ENCODE data around the gene UBR1.
"Not testable (repeated sequence)": the region's sequence is repeated elsewhere in the genome, so short reads cannot be mapped to it uniquely, and the experiment has no call there.

The UBR1 gene

DNA sequence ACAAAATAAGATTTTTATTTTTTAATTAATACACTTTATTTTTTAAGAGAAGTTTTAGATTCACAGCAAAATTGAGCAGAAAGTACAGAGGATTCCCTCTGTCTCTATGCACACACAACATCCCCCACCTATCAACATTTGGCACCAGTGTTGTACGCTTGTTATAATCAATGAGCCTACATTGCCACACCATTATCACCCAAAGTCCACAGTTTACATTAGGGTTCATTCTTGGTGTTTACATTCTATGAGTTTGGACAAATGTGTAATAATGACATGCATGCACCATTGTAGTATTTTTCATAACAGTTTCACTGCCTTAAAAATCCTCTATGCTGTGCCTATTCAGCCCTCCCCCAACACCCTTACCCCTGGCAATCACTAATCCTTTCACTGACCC is 134.0 kb downstream of the UBR1 start:
- ChIA-PET CTCF (interaction anchor here (1.3 kb wide), 1 partner anchor 233 kb away, joined by 3 read pairs; no protein-coding TSS in a partner anchor), POLR2A (no interaction called here)
- TF ChIP-seq CTCF (IDR thresholded peaks at IDR 0.05; ENCODE audit: control extremely low read depth, extremely low read depth, low read depth, missing control alignments): no peak
- no peak for DNase-seq (ENCODE audit: extremely low spot score)

GRCh38 chr15:42964476-42964875 is 141.4 kb downstream of the UBR1 start:
- POLR2A ChIA-PET: no interaction called here
- DNase-seq (ENCODE audit: extremely low spot score): no peak
- CTCF ChIA-PET: no interaction called here
- no peak for TF ChIP-seq CTCF (IDR thresholded peaks at IDR 0.05; ENCODE audit: control extremely low read depth, extremely low read depth, low read depth, missing control alignments)

DNA sequence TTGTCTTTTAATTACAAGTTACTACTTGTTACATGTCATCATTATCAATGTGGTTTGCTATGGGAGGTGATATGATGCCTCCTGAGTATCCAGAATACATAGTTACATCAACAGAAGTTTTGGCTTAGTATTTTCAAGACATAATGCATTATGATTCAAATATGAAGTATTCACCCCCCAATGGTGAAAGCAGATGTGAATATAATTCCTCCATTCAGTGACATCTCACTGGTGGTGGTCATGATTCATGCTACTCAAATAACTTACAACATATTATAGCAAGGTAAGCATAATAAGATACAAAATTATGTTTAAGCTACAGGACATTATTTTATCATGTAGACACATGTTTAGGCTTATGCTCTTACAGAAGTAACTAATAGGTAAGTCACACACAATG is 150.3 kb downstream of the UBR1 start:
- TF ChIP-seq CTCF (IDR thresholded peaks at IDR 0.05; ENCODE audit: control extremely low read depth, extremely low read depth, low read depth, missing control alignments): no peak
- DNase-seq (ENCODE audit: extremely low spot score): no peak
- POLR2A ChIA-PET: no interaction called here
- CTCF ChIA-PET: no interaction called here

- CTCF ChIA-PET: interaction anchor here (1.1 kb wide), 1 partner anchor 28 kb away, joined by 3 read pairs; no protein-coding TSS in a partner anchor
- POLR2A ChIA-PET: no interaction called here
- no peak for DNase-seq (ENCODE audit: extremely low spot score)
- TF ChIP-seq CTCF (IDR thresholded peaks at IDR 0.05; ENCODE audit: control extremely low read depth, extremely low read depth, low read depth, missing control alignments): no peak
These were observed 151.5 kb downstream of the UBR1 start for GRCh38 chr15:42954291-42954690.

DNA sequence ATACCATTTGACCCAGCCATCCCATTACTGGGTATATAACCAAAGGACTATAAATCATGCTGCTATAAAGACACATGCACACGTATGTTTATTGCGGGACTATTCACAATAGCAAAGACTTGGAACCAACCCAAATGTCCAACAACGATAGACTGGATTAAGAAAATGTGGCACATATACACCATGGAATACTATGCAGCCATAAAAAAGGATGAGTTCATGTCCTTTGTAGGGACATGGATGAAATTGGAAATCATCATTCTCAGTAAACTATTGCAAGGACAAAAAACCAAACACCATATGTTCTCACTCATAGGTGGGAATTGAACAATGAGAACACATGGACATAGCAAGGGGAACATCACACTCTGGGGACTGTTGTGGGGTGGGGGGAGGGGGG is 156.9 kb downstream of the UBR1 start:
- POLR2A ChIA-PET; CTCF ChIA-PET; DNase-seq (ENCODE audit: extremely low spot score): not testable (repeated sequence)

DNA sequence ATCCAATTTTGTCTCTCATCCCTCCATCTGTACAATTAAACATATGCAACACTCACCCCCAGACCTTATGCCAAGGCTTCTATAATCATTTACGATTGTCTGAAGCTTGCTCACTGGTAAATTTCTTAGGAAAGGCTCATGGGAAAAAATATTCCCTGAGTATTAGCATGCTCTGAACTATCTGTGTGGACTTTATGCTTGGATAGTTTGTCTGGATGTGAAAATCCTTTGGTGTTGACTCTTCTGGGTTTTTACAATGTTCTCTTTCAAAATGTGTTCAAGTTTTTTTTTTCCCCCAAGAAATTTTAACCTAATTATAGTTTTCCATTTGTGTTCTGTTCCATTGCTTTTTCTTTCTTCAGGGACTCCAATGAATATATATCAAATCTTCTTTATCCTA is 165.3 kb downstream of the UBR1 start:
- DNase-seq (ENCODE audit: extremely low spot score): no peak
- ChIA-PET CTCF (interaction anchor here (1.4 to 2.1 kb wide), 2 partner anchors 14 to 344 kb away, joined by 3 to 10 read pairs; no protein-coding TSS in a partner anchor), POLR2A (no interaction called here)
- no peak for TF ChIP-seq CTCF (IDR thresholded peaks at IDR 0.05; ENCODE audit: control extremely low read depth, extremely low read depth, low read depth, missing control alignments)

DNA sequence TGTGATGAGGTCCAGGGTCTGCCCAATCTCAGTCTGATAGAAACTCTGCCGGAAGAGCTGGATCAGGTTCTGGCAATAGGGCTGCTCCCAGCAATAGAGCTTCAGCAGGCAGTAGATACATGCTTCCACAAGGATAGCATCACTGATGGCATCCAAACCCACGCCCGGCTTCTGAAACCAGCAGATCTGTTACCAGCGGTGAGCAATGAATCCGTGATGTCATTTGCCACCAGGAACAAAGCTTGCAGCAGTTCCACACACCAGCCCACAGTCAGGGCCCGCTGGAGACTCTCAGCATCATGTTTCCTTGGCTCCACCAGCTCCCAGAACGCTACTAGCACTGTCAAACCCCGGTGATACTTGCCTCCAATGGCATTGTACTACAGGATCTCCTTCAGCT is 166.0 kb downstream of the UBR1 start:
- ChIA-PET POLR2A (no interaction called here), CTCF (interaction anchor here (1.5 to 2.1 kb wide), 2 partner anchors 13 to 25 kb away, joined by 3 to 10 read pairs; no protein-coding TSS in a partner anchor)
- TF ChIP-seq CTCF (IDR thresholded peaks at IDR 0.05; ENCODE audit: control extremely low read depth, extremely low read depth, low read depth, missing control alignments): no peak
- no peak for DNase-seq (ENCODE audit: extremely low spot score)
